ENCODE results near the gene PPP2R3A.

The PPP2R3A gene

GRCh38 chr3:136022529-136023263 lies 57.2 kb downstream of the PPP2R3A start:
- TF ChIP-seq SIN3A (IDR thresholded peaks at IDR 0.05; ENCODE audit: borderline replicate concordance, insufficient read depth, low read length) (no peak), TAF1 (IDR thresholded peaks at IDR 0.05; ENCODE audit: borderline replicate concordance, insufficient read depth, low read length) (no peak), FOXP2 (optimal IDR thresholded peaks at IDR 0.05; ENCODE audit: borderline replicate concordance, extremely low read depth, extremely low read length, insufficient read depth) (no peak), POLR2AphosphoS5 (IDR thresholded peaks at IDR 0.05; ENCODE audit: low read depth, low read length) (no peak)
- TF ChIP-seq, protein P1, sequence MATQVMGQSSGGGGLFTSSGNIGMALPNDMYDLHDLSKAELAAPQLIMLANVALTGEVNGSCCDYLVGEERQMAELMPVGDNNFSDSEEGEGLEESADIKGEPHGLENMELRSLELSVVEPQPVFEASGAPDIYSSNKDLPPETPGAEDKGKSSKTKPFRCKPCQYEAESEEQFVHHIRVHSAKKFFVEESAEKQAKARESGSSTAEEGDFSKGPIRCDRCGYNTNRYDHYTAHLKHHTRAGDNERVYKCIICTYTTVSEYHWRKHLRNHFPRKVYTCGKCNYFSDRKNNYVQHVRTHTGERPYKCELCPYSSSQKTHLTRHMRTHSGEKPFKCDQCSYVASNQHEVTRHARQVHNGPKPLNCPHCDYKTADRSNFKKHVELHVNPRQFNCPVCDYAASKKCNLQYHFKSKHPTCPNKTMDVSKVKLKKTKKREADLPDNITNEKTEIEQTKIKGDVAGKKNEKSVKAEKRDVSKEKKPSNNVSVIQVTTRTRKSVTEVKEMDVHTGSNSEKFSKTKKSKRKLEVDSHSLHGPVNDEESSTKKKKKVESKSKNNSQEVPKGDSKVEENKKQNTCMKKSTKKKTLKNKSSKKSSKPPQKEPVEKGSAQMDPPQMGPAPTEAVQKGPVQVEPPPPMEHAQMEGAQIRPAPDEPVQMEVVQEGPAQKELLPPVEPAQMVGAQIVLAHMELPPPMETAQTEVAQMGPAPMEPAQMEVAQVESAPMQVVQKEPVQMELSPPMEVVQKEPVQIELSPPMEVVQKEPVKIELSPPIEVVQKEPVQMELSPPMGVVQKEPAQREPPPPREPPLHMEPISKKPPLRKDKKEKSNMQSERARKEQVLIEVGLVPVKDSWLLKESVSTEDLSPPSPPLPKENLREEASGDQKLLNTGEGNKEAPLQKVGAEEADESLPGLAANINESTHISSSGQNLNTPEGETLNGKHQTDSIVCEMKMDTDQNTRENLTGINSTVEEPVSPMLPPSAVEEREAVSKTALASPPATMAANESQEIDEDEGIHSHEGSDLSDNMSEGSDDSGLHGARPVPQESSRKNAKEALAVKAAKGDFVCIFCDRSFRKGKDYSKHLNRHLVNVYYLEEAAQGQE (IDR thresholded peaks at IDR 0.05; ENCODE audit: insufficient read depth in 1 of 2, low read depth in 2 of 2, low read length in 2 of 2): no peak

GRCh38 chr3:136023264-136023978 lies 57.9 kb downstream of the PPP2R3A start:
- TF ChIP-seq, protein P1 (IDR thresholded peaks at IDR 0.05; ENCODE audit: insufficient read depth in 1 of 2, low read depth in 2 of 2, low read length in 2 of 2): no peak
- no peak for TF ChIP-seq TAF1 (IDR thresholded peaks at IDR 0.05; ENCODE audit: borderline replicate concordance, insufficient read depth, low read length)
- TF ChIP-seq SIN3A (IDR thresholded peaks at IDR 0.05; ENCODE audit: borderline replicate concordance, insufficient read depth, low read length): no peak
- TF ChIP-seq POLR2AphosphoS5 (IDR thresholded peaks at IDR 0.05; ENCODE audit: low read depth, low read length): no peak
- TF ChIP-seq FOXP2 (optimal IDR thresholded peaks at IDR 0.05; ENCODE audit: borderline replicate concordance, extremely low read depth, extremely low read length, insufficient read depth): no peak

DNA sequence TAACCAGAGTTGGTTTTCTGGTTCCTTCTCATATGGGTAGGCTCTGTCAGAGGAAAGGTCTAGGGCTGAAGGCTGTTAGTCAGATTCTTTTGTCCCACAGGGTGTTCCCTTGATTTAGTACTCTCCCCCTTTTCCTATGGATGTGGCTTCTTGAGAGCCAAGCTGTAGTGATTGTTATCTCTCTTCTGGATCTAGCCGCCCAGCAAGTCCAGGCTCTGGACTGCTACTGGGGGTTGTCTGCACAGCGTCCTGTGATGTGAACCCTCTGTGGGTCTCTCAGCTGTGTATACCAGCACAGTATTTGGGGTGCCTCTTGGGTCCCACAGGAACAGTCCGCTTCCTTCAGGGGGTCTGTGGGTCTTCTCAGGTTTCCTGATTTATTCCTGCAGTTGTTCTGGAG lies 70.8 kb downstream of the PPP2R3A start:
- TF ChIP-seq POLR2AphosphoS5 (IDR thresholded peaks at IDR 0.05; ENCODE audit: low read depth, low read length): no peak
- no peak for TF ChIP-seq TAF1 (IDR thresholded peaks at IDR 0.05; ENCODE audit: borderline replicate concordance, insufficient read depth, low read length)
- TF ChIP-seq, protein P1 (IDR thresholded peaks at IDR 0.05; ENCODE audit: insufficient read depth in 1 of 2, low read depth in 2 of 2, low read length in 2 of 2): no peak
- TF ChIP-seq SIN3A (IDR thresholded peaks at IDR 0.05; ENCODE audit: borderline replicate concordance, insufficient read depth, low read length): no peak
- TF ChIP-seq FOXP2 (optimal IDR thresholded peaks at IDR 0.05; ENCODE audit: borderline replicate concordance, extremely low read depth, extremely low read length, insufficient read depth): no peak

DNA sequence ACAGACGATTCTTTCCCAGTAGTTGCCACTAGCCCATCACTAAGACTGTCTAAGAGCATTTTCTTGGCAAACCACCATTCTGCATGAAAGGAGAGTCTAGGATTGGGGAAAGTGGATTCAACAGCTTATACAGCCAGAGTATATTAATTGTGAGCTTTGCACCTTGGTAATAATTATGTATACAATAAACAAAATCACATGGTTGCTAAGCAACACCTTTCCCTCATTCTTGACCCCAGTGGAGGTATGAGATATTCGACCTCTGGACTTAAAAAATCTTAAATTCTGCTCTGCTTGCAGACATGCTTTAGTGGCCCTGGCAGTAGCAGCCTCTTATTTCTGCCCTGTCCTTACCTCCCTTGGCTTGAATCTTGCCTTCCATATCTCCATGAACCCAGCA lies 73.1 kb downstream of the PPP2R3A start:
- TF ChIP-seq FOXP2 (optimal IDR thresholded peaks at IDR 0.05; ENCODE audit: borderline replicate concordance, extremely low read depth, extremely low read length, insufficient read depth) (no peak), TAF1 (IDR thresholded peaks at IDR 0.05; ENCODE audit: borderline replicate concordance, insufficient read depth, low read length) (no peak), SIN3A (IDR thresholded peaks at IDR 0.05; ENCODE audit: borderline replicate concordance, insufficient read depth, low read length) (no peak), POLR2AphosphoS5 (IDR thresholded peaks at IDR 0.05; ENCODE audit: low read depth, low read length) (no peak)
- TF ChIP-seq, protein P1 (IDR thresholded peaks at IDR 0.05; ENCODE audit: insufficient read depth in 1 of 2, low read depth in 2 of 2, low read length in 2 of 2): no peak
